ENCODE results near the gene ALOX12. TPM values are rescaled to one million over a fixed set of nuclear protein-coding genes. Genes with fewer than 3 reads are reported as not detected.

The ALOX12 gene
- total RNA-seq, 1 donor from 2014 or later, result 0.98 TPM

DNA sequence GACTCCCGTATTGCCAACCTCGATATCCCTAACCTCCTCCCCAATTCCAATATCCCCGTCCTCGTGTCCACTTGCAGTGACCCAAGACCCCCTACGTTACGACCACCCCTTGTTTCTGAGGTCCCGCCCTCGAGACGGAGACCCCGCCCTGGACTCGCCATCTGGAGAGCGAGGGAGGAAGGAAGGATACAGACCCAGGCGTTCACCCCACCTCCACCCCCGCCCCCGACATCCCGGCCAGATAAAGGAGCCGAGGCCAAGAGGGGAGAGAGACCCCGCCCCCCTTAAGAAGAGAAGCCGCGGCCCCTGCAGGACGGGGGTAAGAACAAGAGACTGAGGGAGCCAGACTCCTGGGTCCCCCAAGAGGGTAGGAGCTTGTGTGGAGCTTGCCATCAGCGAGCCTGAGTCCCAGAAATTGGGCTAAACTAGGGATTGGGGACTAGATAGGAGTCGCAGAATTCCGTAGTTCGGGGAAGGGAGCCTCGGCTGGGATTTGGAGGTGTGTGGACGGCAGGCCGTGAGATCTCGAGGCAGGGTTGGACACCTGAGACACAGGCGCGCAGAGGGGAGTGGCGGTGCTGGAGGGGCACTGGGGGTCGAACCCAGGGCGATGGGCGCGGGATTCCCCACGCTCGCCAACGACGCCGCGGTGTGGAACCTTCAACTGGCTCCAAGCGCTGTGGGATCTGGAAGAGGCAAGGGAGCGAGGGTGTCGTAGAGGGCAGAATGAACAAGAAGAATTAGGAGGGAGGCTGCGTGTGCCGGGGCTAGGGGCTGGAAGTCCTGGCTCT lies 27.1 kb downstream of the ALOX12 start, which contains the start of gene BCL6B:
Gene BCL6B (plus strand): TSS at position 270 of the 791 bp plus-strand sequence. CDS start 622 bp downstream, outside the sequence.
- TF ChIP-seq CTCF (conservative IDR thresholded peaks at IDR 0.05; ENCODE audit: low read depth, low read length), result no peak

DNA sequence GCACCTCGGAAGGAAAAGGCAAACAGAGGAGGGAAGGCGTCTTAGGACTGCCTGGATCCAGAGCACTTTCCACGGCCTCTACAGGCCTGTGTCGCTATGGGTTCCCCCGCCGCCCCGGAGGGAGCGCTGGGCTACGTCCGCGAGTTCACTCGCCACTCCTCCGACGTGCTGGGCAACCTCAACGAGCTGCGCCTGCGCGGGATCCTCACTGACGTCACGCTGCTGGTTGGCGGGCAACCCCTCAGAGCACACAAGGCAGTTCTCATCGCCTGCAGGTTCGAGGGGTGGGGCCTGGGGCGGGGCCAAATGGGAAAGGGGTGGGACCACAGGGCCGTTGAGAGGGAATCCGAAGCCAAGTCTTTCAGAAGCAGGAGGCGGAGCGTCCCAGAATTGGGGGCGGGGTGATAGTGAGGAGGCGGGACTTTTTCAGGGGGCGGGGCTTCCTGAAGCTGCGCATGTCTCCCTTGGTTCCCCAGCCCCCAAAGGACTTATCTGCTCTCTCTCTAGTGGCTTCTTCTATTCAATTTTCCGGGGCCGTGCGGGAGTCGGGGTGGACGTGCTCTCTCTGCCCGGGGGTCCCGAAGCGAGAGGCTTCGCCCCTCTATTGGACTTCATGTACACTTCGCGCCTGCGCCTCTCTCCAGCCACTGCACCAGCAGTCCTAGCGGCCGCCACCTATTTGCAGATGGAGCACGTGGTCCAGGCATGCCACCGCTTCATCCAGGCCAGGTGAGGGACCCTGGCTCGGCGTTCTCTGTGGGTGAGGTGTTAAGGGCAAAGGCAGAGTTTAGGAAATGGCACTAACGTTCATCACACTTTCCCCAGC lies 27.9 kb downstream of the ALOX12 start:
- DNase-seq (ENCODE audit: low read depth), result no peak
- peak overlapping the region; percentile 35 for H3K4me3 ChIP-seq (ENCODE audit: low read depth, low read length)
- no peak for TF ChIP-seq CTCF (conservative IDR thresholded peaks at IDR 0.05; ENCODE audit: low read depth, low read length)

More for the DNA sequence above, 27.1 kb downstream of the ALOX12 start, which contains the start of gene BCL6B:
- DNase-seq (ENCODE audit: low read depth), result no peak
- peak within 1 kb of the TSS; percentile 35 for H3K4me3 ChIP-seq (ENCODE audit: low read depth, low read length)

DNA sequence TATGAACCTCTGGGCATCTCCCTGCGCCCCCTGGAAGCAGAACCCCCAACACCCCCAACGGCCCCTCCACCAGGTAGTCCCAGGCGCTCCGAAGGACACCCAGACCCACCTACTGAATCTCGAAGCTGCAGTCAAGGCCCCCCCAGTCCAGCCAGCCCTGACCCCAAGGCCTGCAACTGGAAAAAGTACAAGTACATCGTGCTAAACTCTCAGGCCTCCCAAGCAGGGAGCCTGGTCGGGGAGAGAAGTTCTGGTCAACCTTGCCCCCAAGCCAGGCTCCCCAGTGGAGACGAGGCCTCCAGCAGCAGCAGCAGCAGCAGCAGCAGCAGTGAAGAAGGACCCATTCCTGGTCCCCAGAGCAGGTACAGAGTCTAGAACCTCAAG lies 28.5 kb downstream of the ALOX12 start:
- H3K4me3 ChIP-seq (ENCODE audit: low read depth, low read length), result no peak overlapping the region
- DNase-seq (ENCODE audit: low read depth), result no peak
- TF ChIP-seq CTCF (conservative IDR thresholded peaks at IDR 0.05; ENCODE audit: low read depth, low read length), result no peak

- no peak for TF ChIP-seq CTCF (conservative IDR thresholded peaks at IDR 0.05; ENCODE audit: low read depth, low read length)
- DNase-seq (ENCODE audit: low read depth), result no peak
- no peak overlapping the region for H3K4me3 ChIP-seq (ENCODE audit: low read depth, low read length)
Observed at GRCh38 chr17:7025245-7025644, 29.4 kb downstream of the ALOX12 start.

DNA sequence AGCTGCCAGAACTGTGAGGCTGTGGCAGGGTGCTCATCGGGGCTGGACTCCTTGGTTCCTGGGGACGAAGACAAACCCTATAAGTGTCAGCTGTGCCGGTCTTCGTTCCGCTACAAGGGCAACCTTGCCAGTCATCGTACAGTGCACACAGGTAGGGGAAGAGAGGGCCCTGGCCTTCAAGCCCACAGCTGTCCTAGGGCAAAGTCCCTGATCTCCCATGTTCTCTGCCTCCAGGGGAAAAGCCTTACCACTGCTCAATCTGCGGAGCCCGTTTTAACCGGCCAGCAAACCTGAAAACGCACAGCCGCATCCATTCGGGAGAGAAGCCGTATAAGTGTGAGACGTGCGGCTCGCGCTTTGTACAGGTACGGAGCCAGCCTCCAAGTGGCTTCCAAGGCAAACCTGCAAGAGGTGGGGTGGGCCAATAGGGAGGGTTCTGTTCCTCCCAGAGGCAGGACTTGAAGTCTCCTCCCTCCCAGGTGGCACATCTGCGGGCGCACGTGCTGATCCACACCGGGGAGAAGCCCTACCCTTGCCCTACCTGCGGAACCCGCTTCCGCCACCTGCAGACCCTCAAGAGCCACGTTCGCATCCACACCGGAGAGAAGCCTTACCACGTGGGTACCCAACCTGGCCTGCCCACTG lies 30.7 kb downstream of the ALOX12 start:
- no peak for TF ChIP-seq CTCF (conservative IDR thresholded peaks at IDR 0.05; ENCODE audit: low read depth, low read length)
- DNase-seq (ENCODE audit: low read depth), result no peak

GRCh38 chr17:7027335-7027734 lies 31.5 kb downstream of the ALOX12 start:
- TF ChIP-seq CTCF (conservative IDR thresholded peaks at IDR 0.05; ENCODE audit: low read depth, low read length), result no peak
- no peak for DNase-seq (ENCODE audit: low read depth)

More for the DNA sequence above, 30.7 kb downstream of the ALOX12 start:
- no peak overlapping the region for H3K4me3 ChIP-seq (ENCODE audit: low read depth, low read length)

More at GRCh38 chr17:7027335-7027734, 31.5 kb downstream of the ALOX12 start:
- no peak overlapping the region for H3K4me3 ChIP-seq (ENCODE audit: low read depth, low read length)

All from epithelial cell of proximal tubule (primary cell).